Middle frontal gyrus (tissue), 1 donor: ENCODE measurements around the gene BUD13.
"Not testable (repeated sequence)": the region's sequence is repeated elsewhere in the genome, so short reads cannot be mapped to it uniquely, and the experiment has no call there.

Source experiments
- DNase-seq: peaks from one replicate; pipeline ENCODE4 v3.0.0-alpha.2; 2015; ENCODE audit warnings: low spot score; ENCODE audit errors: extremely low spot score

Gene BUD13

GRCh38 chr11:116762132-116762531 is 10.7 kb downstream of the BUD13 start:
- DNase-seq = no peak

GRCh38 chr11:116756044-116756443 is 16.7 kb downstream of the BUD13 start:
- DNase-seq = not testable (repeated sequence)

- DNase-seq = no peak
Observed at GRCh38 chr11:116750070-116750718, 22.6 kb downstream of the BUD13 start.

GRCh38 chr11:116742104-116742503 is 30.7 kb downstream of the BUD13 start:
- no peak for DNase-seq

GRCh38 chr11:116740741-116741140 is 32.0 kb downstream of the BUD13 start:
- DNase-seq = no peak

- no peak for DNase-seq
Observed at GRCh38 chr11:116738975-116739374, 33.8 kb downstream of the BUD13 start.

GRCh38 chr11:116736763-116737162 is 36.0 kb downstream of the BUD13 start:
- no peak for DNase-seq

- DNase-seq = no peak
Observed at GRCh38 chr11:116733969-116734508, 38.7 kb downstream of the BUD13 start.

- no peak for DNase-seq
Observed at GRCh38 chr11:116733043-116733755, 39.6 kb downstream of the BUD13 start.

GRCh38 chr11:116732271-116733042 is 40.3 kb downstream of the BUD13 start:
- no peak for DNase-seq

GRCh38 chr11:116731821-116732220 is 41.0 kb downstream of the BUD13 start:
- no peak for DNase-seq

- DNase-seq = peak; percentile 52
Observed at GRCh38 chr11:116731097-116731761, 41.6 kb downstream of the BUD13 start.

- DNase-seq = no peak
Observed at GRCh38 chr11:116730601-116731000, 42.2 kb downstream of the BUD13 start.

GRCh38 chr11:116730241-116730561 is 42.6 kb downstream of the BUD13 start:
- DNase-seq = no peak

- DNase-seq = no peak
Observed at GRCh38 chr11:116729501-116730240, 43.1 kb downstream of the BUD13 start.

GRCh38 chr11:116727990-116728389 is 44.8 kb downstream of the BUD13 start:
- no peak for DNase-seq

- DNase-seq = no peak
Observed at GRCh38 chr11:116725434-116726221, 47.2 kb downstream of the BUD13 start.

- no peak for DNase-seq
Observed at GRCh38 chr11:116724813-116725212, 48.0 kb downstream of the BUD13 start.

- DNase-seq = no peak
Observed at GRCh38 chr11:116723511-116723910, 49.3 kb downstream of the BUD13 start.

- no peak for DNase-seq
Observed at GRCh38 chr11:116721988-116722387, 50.8 kb downstream of the BUD13 start.
